Suprapubic skin (tissue), 4 donors: ENCODE data around the gene POU2AF1.

ENCODE experiments used
- POLR2A ChIP-seq, 2 donors: fragments of 450-650 bp; IDR thresholded peaks; one replicate each; pipeline ENCODE4 v1.6.1; 2017; ENCODE audit warnings: antibody characterized with exemption in 2 of 2, mild to moderate bottlenecking in 2 of 2, moderate library complexity in 2 of 2
- POLR2AphosphoS5 ChIP-seq, 3 donors: sonication (generic); formaldehyde crosslinking; IDR thresholded peaks; one replicate each; pipeline ENCODE4 v1.6.1; 2017; ENCODE audit warnings: antibody characterized with exemption in 3 of 3
- TF ChIP-seq, protein P1 (sequence below), 2 donors: fragments of 200-600 bp in 1 of 2; fragments of 450-650 bp in 1 of 2; sonication (generic) in 1 of 2; IDR thresholded peaks; one replicate each; pipeline ENCODE4 v1.5.1; 2016 to 2019; ENCODE audit warnings: antibody characterized with exemption in 2 of 2, mild to moderate bottlenecking in 1 of 2, moderate library complexity in 1 of 2

DNA sequence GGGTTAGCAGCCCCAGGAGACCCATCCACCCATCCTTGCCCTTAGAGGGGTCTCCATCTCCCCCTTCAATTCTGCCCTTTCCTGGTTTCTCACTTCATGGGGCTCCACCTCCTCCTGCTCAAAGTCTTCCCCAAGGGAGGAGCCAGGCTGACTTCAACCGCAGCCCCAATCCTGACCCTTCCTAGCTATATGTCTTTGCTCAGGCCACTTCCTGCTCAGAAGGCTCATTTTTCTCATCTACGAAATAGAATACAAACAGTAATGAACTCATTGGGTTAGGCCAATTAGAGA is 24.5 kb downstream of the POU2AF1 start:
- TF ChIP-seq, protein P1, sequence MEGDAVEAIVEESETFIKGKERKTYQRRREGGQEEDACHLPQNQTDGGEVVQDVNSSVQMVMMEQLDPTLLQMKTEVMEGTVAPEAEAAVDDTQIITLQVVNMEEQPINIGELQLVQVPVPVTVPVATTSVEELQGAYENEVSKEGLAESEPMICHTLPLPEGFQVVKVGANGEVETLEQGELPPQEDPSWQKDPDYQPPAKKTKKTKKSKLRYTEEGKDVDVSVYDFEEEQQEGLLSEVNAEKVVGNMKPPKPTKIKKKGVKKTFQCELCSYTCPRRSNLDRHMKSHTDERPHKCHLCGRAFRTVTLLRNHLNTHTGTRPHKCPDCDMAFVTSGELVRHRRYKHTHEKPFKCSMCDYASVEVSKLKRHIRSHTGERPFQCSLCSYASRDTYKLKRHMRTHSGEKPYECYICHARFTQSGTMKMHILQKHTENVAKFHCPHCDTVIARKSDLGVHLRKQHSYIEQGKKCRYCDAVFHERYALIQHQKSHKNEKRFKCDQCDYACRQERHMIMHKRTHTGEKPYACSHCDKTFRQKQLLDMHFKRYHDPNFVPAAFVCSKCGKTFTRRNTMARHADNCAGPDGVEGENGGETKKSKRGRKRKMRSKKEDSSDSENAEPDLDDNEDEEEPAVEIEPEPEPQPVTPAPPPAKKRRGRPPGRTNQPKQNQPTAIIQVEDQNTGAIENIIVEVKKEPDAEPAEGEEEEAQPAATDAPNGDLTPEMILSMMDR (IDR thresholded peaks at IDR 0.05): no peak
- TF ChIP-seq POLR2AphosphoS5 (IDR thresholded peaks at IDR 0.05) (no peak), POLR2A (IDR thresholded peaks at IDR 0.05) (no peak)
